Measurements from ENCODE around the gene KIF26B. TPM values are rescaled to one million over a fixed set of nuclear protein-coding genes. Genes with fewer than 3 reads are reported as not detected.

The KIF26B gene
- total and polyA plus RNA-seq, 2 experiments from 2014 or later: 0.03 to 0.76 TPM

- TF ChIP-seq ZNF462 (CRISPR knock-in tag; IDR thresholded peaks at IDR 0.05) (no peak), EZH2phosphoT487 (IDR thresholded peaks at IDR 0.05; ENCODE audit: unreplicated experiment) (no peak), ZNF114 (CRISPR knock-in tag; IDR thresholded peaks at IDR 0.05) (no peak), ETS1 (IDR thresholded peaks at IDR 0.05) (no peak), ZNF331 (CRISPR knock-in tag; IDR thresholded peaks at IDR 0.05; ENCODE audit: low read depth) (no peak), POLR2AphosphoS5 (IDR thresholded peaks at IDR 0.05; ENCODE audit: low read depth) (no peak), REST (IDR thresholded peaks at IDR 0.05; ENCODE audit: unreplicated experiment) (no peak)
These were observed 314.2 kb downstream of the KIF26B start (continued) for GRCh38 chr1:245469006-245469405.
